Measurements from ENCODE around the gene PMM1.

The PMM1 gene

DNA sequence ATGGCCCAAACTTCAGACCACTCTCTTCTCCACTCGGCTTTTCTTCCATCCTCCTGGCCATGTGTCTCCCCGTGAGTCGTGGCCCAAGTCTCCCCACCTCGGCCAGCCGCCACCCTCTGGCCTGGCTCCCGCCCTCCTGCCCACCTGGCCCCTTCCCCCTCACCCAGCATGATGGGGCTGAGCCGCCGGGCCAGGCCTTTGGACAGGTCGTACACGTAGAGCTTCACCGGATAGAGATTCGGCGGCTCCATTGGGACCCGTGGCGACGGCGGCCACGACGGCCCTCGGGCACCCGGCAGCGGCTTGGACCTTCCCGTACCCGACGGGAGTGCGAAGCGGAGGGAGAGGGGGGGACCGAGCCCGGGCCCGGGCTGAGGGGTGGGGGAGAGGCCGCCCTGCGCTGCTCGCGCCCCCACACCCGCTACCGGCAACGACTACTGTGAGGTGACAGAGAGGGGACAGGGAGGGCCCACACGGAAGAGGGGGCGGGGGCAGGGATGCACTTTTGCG is 31.0 kb upstream of the PMM1 start, which contains the start of gene DESI1:
Gene DESI1, minus strand, starts transcription at position 455 of the 510 bp plus-strand sequence. Its CDS starts 204 bp downstream, at position 251.
- peaks cover 19% of the 10 kb centered on the region for H3K36me3 ChIP-seq (ENCODE audit: control insufficient read depth, insufficient read depth, low read length, severe bottlenecking)
- H3K9me3 ChIP-seq (ENCODE audit: control insufficient read depth, low read length), result no peaks in the 10 kb centered on the region
- H3K4me3 ChIP-seq (ENCODE audit: low read length), result peak within 1 kb of the TSS; percentile 98
- DNase-seq (ENCODE audit: low read depth), result peak; percentile 48
- H3K27me3 ChIP-seq (replicated peaks; ENCODE audit: control insufficient read depth, insufficient read depth, low read length), result no peaks in the 10 kb centered on the region
- H3K9ac ChIP-seq (ENCODE audit: low read length), result peak within 1 kb of the TSS; percentile 97
- H3K4me1 ChIP-seq (ENCODE audit: control insufficient read depth, insufficient read depth, low read length), result peaks cover 38% of the 10 kb centered on the region

GRCh38 chr22:41619979-41620588 is 30.4 kb upstream of the PMM1 start:
- peak overlapping the region; percentile 98 for H3K4me3 ChIP-seq (ENCODE audit: low read length)
- DNase-seq (ENCODE audit: low read depth), result peak; percentile 61
- peaks cover 15% of the 10 kb centered on the region for H3K36me3 ChIP-seq (ENCODE audit: control insufficient read depth, insufficient read depth, low read length, severe bottlenecking)
- H3K27me3 ChIP-seq (replicated peaks; ENCODE audit: control insufficient read depth, insufficient read depth, low read length), result no peaks in the 10 kb centered on the region
- H3K4me1 ChIP-seq (ENCODE audit: control insufficient read depth, insufficient read depth, low read length), result peaks cover 39% of the 10 kb centered on the region
- no peaks in the 10 kb centered on the region for H3K9me3 ChIP-seq (ENCODE audit: control insufficient read depth, low read length)
- peak overlapping the region; percentile 97 for H3K9ac ChIP-seq (ENCODE audit: low read length)

GRCh38 chr22:41613456-41613855 is 23.8 kb upstream of the PMM1 start:
- H3K9ac ChIP-seq (ENCODE audit: low read length), result no peak overlapping the region
- peaks cover 27% of the 10 kb centered on the region for H3K4me1 ChIP-seq (ENCODE audit: control insufficient read depth, insufficient read depth, low read length)
- no peak for DNase-seq (ENCODE audit: low read depth)
- H3K4me3 ChIP-seq (ENCODE audit: low read length), result no peak overlapping the region
- H3K9me3 ChIP-seq (ENCODE audit: control insufficient read depth, low read length), result no peaks in the 10 kb centered on the region
- no peaks in the 10 kb centered on the region for H3K27me3 ChIP-seq (replicated peaks; ENCODE audit: control insufficient read depth, insufficient read depth, low read length)
- H3K36me3 ChIP-seq (ENCODE audit: control insufficient read depth, insufficient read depth, low read length, severe bottlenecking), result peaks cover 6% of the 10 kb centered on the region

- no peak for DNase-seq (ENCODE audit: low read depth)
- no peaks in the 10 kb centered on the region for H3K9me3 ChIP-seq (ENCODE audit: control insufficient read depth, low read length)
- no peak overlapping the region for H3K9ac ChIP-seq (ENCODE audit: low read length)
- H3K4me1 ChIP-seq (ENCODE audit: control insufficient read depth, insufficient read depth, low read length), result peaks cover 22% of the 10 kb centered on the region
- H3K36me3 ChIP-seq (ENCODE audit: control insufficient read depth, insufficient read depth, low read length, severe bottlenecking), result peaks cover 13% of the 10 kb centered on the region
- H3K4me3 ChIP-seq (ENCODE audit: low read length), result no peak overlapping the region
- H3K27me3 ChIP-seq (replicated peaks; ENCODE audit: control insufficient read depth, insufficient read depth, low read length), result no peaks in the 10 kb centered on the region
These were observed 23.1 kb upstream of the PMM1 start for GRCh38 chr22:41612603-41613306.

- peaks cover 52% of the 10 kb centered on the region for H3K36me3 ChIP-seq (ENCODE audit: control insufficient read depth, insufficient read depth, low read length, severe bottlenecking)
- DNase-seq (ENCODE audit: low read depth), result no peak
- H3K9me3 ChIP-seq (ENCODE audit: control insufficient read depth, low read length), result no peaks in the 10 kb centered on the region
- H3K4me3 ChIP-seq (ENCODE audit: low read length), result no peak overlapping the region
- H3K4me1 ChIP-seq (ENCODE audit: control insufficient read depth, insufficient read depth, low read length), result peaks cover 3% of the 10 kb centered on the region
- H3K27me3 ChIP-seq (replicated peaks; ENCODE audit: control insufficient read depth, insufficient read depth, low read length), result no peaks in the 10 kb centered on the region
- H3K9ac ChIP-seq (ENCODE audit: low read length), result no peak overlapping the region
These were observed 18.7 kb upstream of the PMM1 start for GRCh38 chr22:41608386-41608785.

- H3K27me3 ChIP-seq (replicated peaks; ENCODE audit: control insufficient read depth, insufficient read depth, low read length), result no peaks in the 10 kb centered on the region
- no peak overlapping the region for H3K9ac ChIP-seq (ENCODE audit: low read length)
- H3K4me1 ChIP-seq (ENCODE audit: control insufficient read depth, insufficient read depth, low read length), result peaks cover 4% of the 10 kb centered on the region
- no peak for DNase-seq (ENCODE audit: low read depth)
- no peaks in the 10 kb centered on the region for H3K9me3 ChIP-seq (ENCODE audit: control insufficient read depth, low read length)
- peaks cover 88% of the 10 kb centered on the region for H3K36me3 ChIP-seq (ENCODE audit: control insufficient read depth, insufficient read depth, low read length, severe bottlenecking)
- H3K4me3 ChIP-seq (ENCODE audit: low read length), result no peak overlapping the region
These were observed 14.3 kb upstream of the PMM1 start for GRCh38 chr22:41603873-41604332.

GRCh38 chr22:41600976-41601375 is 11.3 kb upstream of the PMM1 start:
- Histone ChIP-seq H3K9ac (ENCODE audit: low read length) (no peak overlapping the region), H3K9me3 (ENCODE audit: control insufficient read depth, low read length) (no peaks in the 10 kb centered on the region), H3K36me3 (ENCODE audit: control insufficient read depth, insufficient read depth, low read length, severe bottlenecking) (peaks cover 65% of the 10 kb centered on the region), H3K4me1 (ENCODE audit: control insufficient read depth, insufficient read depth, low read length) (peaks cover 17% of the 10 kb centered on the region), H3K4me3 (ENCODE audit: low read length) (no peak overlapping the region), H3K27me3 (replicated peaks; ENCODE audit: control insufficient read depth, insufficient read depth, low read length) (no peaks in the 10 kb centered on the region)
- no peak for DNase-seq (ENCODE audit: low read depth)

GRCh38 chr22:41598891-41599635 is 9.4 kb upstream of the PMM1 start:
- Histone ChIP-seq H3K9me3 (ENCODE audit: control insufficient read depth, low read length) (no peaks in the 10 kb centered on the region), H3K27me3 (replicated peaks; ENCODE audit: control insufficient read depth, insufficient read depth, low read length) (no peaks in the 10 kb centered on the region), H3K4me3 (ENCODE audit: low read length) (no peak overlapping the region), H3K9ac (ENCODE audit: low read length) (no peak overlapping the region), H3K4me1 (ENCODE audit: control insufficient read depth, insufficient read depth, low read length) (peaks cover 17% of the 10 kb centered on the region), H3K36me3 (ENCODE audit: control insufficient read depth, insufficient read depth, low read length, severe bottlenecking) (peaks cover 47% of the 10 kb centered on the region)
- no peak for DNase-seq (ENCODE audit: low read depth)

GRCh38 chr22:41598081-41598480 is 8.4 kb upstream of the PMM1 start:
- Histone ChIP-seq H3K27me3 (replicated peaks; ENCODE audit: control insufficient read depth, insufficient read depth, low read length) (no peaks in the 10 kb centered on the region), H3K36me3 (ENCODE audit: control insufficient read depth, insufficient read depth, low read length, severe bottlenecking) (peaks cover 38% of the 10 kb centered on the region), H3K4me3 (ENCODE audit: low read length) (no peak overlapping the region), H3K4me1 (ENCODE audit: control insufficient read depth, insufficient read depth, low read length) (peaks cover 17% of the 10 kb centered on the region), H3K9me3 (ENCODE audit: control insufficient read depth, low read length) (no peaks in the 10 kb centered on the region), H3K9ac (ENCODE audit: low read length) (peak overlapping the region; percentile 35)
- DNase-seq (ENCODE audit: low read depth), result peak; percentile 60

DNA sequence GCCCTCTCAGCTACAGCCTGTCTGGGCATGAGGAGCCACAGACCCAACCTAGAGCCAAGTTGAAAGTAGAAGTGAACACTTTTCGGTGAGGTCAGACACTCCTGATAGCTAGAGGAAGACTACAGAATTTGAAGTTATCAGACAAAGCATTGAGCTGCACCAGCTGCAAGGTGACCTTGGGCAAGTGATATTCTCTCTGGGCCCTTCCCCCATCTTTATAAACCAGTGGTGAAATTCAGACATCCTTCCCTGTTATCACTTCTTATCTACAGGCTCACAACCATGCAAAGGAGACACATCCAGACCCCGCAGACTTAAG is 8.0 kb upstream of the PMM1 start:
- Histone ChIP-seq H3K36me3 (ENCODE audit: control insufficient read depth, insufficient read depth, low read length, severe bottlenecking) (peaks cover 33% of the 10 kb centered on the region), H3K9me3 (ENCODE audit: control insufficient read depth, low read length) (no peaks in the 10 kb centered on the region), H3K4me3 (ENCODE audit: low read length) (no peak overlapping the region), H3K27me3 (replicated peaks; ENCODE audit: control insufficient read depth, insufficient read depth, low read length) (no peaks in the 10 kb centered on the region), H3K4me1 (ENCODE audit: control insufficient read depth, insufficient read depth, low read length) (peaks cover 17% of the 10 kb centered on the region), H3K9ac (ENCODE audit: low read length) (no peak overlapping the region)
- DNase-seq (ENCODE audit: low read depth), result no peak

Measured in adipocyte (in vitro differentiated cells).